Neural cell (in vitro differentiated cells): ENCODE data around the gene PYGB. TPM values are rescaled to one million over a fixed set of nuclear protein-coding genes. Genes with fewer than 3 reads are reported as not detected.
"Not testable (repeated sequence)": the region's sequence is repeated elsewhere in the genome, so short reads cannot be mapped to it uniquely, and the experiment has no call there.

Experiments
- H2AFZ ChIP-seq: fragments of 200-600, 300-800 bp; sonication (generic), shearing (Covaris generic); 2 replicates; pipeline ENCODE4 v1.6.0; 2014; ENCODE audit warnings: low read depth, mild to moderate bottlenecking, antibody characterized with exemption, low read length, moderate library complexity
- H3F3A ChIP-seq: fragments of 200-600 bp; shearing (Covaris generic); 2 replicates; pipeline ENCODE4 v1.6.1; 2016; ENCODE audit warnings: mild to moderate bottlenecking, moderate library complexity, mixed read lengths, antibody characterized with exemption, low read length; ENCODE audit not compliant: insufficient read depth, poor library complexity, severe bottlenecking
- H3K27ac ChIP-seq: fragments of 200-600, 300-800 bp; sonication (generic), shearing (Covaris generic); 2 replicates; pipeline ENCODE4 v1.5.1; 2014; ENCODE audit warnings: mild to moderate bottlenecking, low read length, moderate library complexity
- H3K27me3 ChIP-seq: fragments of 300-800, 200-600 bp; sonication (generic), shearing (Covaris generic); 2 replicates; pipeline ENCODE4 v1.6.0; 2014; ENCODE audit warnings: mild to moderate bottlenecking, low read depth, low read length, moderate library complexity; ENCODE audit not compliant: insufficient read depth
- H3K36me3 ChIP-seq: fragments of 300-800, 200-600 bp; sonication (generic), shearing (Covaris generic); 2 replicates; pipeline ENCODE4 v1.5.1; 2014; ENCODE audit warnings: mild to moderate bottlenecking, antibody characterized with exemption, low read length, moderate library complexity; ENCODE audit not compliant: insufficient read depth
- H3K4me2 ChIP-seq: fragments of 300-800, 200-600 bp; sonication (generic), shearing (Covaris generic); 2 replicates; pipeline ENCODE4 v1.6.0; 2014; ENCODE audit warnings: mild to moderate bottlenecking, low read length
- H3K4me3 ChIP-seq: fragments of 300-800, 200-600 bp; sonication (generic), shearing (Covaris generic); 2 replicates; pipeline ENCODE4 v1.5.1; 2014; ENCODE audit warnings: mild to moderate bottlenecking, low read length, moderate library complexity
- H3K79me2 ChIP-seq: fragments of 200-600 bp; shearing (Covaris generic); replicated peaks from 2 replicates; pipeline ENCODE4 v1.6.0; 2014; ENCODE audit warnings: mild to moderate bottlenecking, low read length, moderate library complexity; ENCODE audit not compliant: insufficient read depth
- H3K9ac ChIP-seq: fragments of 300-800, 200-600 bp; sonication (generic), shearing (Covaris generic); 2 replicates; pipeline ENCODE4 v1.6.1; 2016; ENCODE audit warnings: mild to moderate bottlenecking, low read length, mixed read lengths
- H3K9me2 ChIP-seq: fragments of 200-600 bp; shearing (Covaris generic); 2 replicates; pipeline ENCODE4 v1.6.1; 2016; ENCODE audit warnings: mild to moderate bottlenecking, low read length, mixed read lengths; ENCODE audit not compliant: insufficient read depth
- H3K9me3 ChIP-seq: fragments of 200-600, 300-800 bp; sonication (generic), shearing (Covaris generic); 2 replicates; pipeline ENCODE4 v1.6.1; 2016; ENCODE audit warnings: mild to moderate bottlenecking, mixed run types, low read length, moderate library complexity, mixed read lengths
- H4K20me1 ChIP-seq: fragments of 200-600 bp; shearing (Covaris generic); 2 replicates; pipeline ENCODE4 v1.6.1; 2016; ENCODE audit warnings: mild to moderate bottlenecking, mixed run types; ENCODE audit not compliant: insufficient read depth
- EP300 ChIP-seq: fragments of 450-650 bp; conservative IDR thresholded peaks from 2 replicates; pipeline ENCODE4 v1.6.1; 2014; ENCODE audit warnings: antibody characterized with exemption, mild to moderate bottlenecking, moderate library complexity; ENCODE audit not compliant: poor library complexity, severe bottlenecking
- EZH2 ChIP-seq: fragments of 200-600, 300-800 bp; shearing (Covaris generic), sonication (generic); IDR thresholded peaks from 2 replicates; pipeline ENCODE4 v1.6.1; 2014; ENCODE audit warnings: antibody characterized with exemption, low read length, borderline replicate concordance, mild to moderate bottlenecking; ENCODE audit not compliant: insufficient read depth, poor library complexity, severe bottlenecking
- MXI1 ChIP-seq: fragments of 450-650 bp; conservative IDR thresholded peaks from 2 replicates; pipeline ENCODE4 v1.6.1; 2014; ENCODE audit warnings: antibody characterized with exemption, mild to moderate bottlenecking; ENCODE audit not compliant: poor library complexity, severe bottlenecking
- POLR2AphosphoS5 ChIP-seq: IDR thresholded peaks from 2 replicates; pipeline ENCODE4 v1.6.1; 2012
- RAD21 ChIP-seq: fragments of 450-650 bp; conservative IDR thresholded peaks from 2 replicates; pipeline ENCODE4 v1.6.1; 2014; ENCODE audit warnings: antibody characterized with exemption, mild to moderate bottlenecking, moderate library complexity
- SMC3 ChIP-seq: fragments of 450-650 bp; conservative IDR thresholded peaks from 2 replicates; pipeline ENCODE4 v1.6.1; 2014; ENCODE audit warnings: antibody characterized with exemption, mild to moderate bottlenecking, moderate library complexity; ENCODE audit not compliant: poor library complexity
- TAF1 ChIP-seq: IDR thresholded peaks from 2 replicates; pipeline ENCODE4 v1.6.1; 2012; ENCODE audit warnings: low read depth
- polyA plus RNA-seq: library from polyadenylated mRNA; depleted of rRNA; stranded (reverse); fragments of >200 nt; gene quantifications from 2 replicates; pipeline ENCODE4 v1.2.3, GENCODE V29; 2014
- TF ChIP-seq, protein P1 (sequence below): fragments of 450-650 bp; IDR thresholded peaks from 2 replicates; pipeline ENCODE4 v1.5.1; 2014; ENCODE audit warnings: antibody characterized with exemption, mild to moderate bottlenecking, moderate library complexity; ENCODE audit not compliant: poor library complexity, severe bottlenecking
- TF ChIP-seq, protein P2 (sequence below): IDR thresholded peaks from 2 replicates; pipeline ENCODE4 v1.6.1; 2012; ENCODE audit warnings: borderline replicate concordance

The PYGB gene
- polyA plus RNA-seq, 1 donor from 2014 or later, result 70.5 TPM

DNA sequence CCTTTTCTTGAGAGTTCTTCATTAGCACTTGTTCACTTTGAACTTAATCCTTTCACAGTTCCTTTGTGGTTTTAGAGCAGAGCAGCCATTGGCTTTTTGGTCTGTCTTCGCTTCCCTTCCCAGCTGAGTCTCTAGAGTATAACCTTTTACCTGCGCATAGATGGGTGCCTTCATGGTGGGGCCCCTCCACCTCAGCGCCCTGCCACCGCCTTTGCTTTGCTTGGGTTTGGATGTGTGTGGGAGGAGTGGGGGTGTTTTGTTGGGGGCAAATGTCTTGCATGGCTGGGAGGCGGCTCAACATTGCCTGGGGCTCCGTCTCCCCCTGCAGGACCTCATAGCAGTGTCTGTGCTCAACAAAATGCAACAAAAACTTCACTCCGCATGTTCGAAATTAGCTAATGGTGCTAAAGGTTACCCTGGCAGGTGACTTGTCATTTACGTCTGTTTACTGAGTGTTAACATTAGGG lies 11.9 kb downstream of the PYGB start:
- Histone ChIP-seq H2AFZ (no peak overlapping the region), H3K4me3 (no peak overlapping the region), H3K4me2 (no peak overlapping the region), H3K79me2 (peaks cover 30% of the 10 kb centered on the region), H3F3A (no peaks in the 10 kb centered on the region), H3K9me3 (no peaks in the 10 kb centered on the region), H3K27ac (no peak overlapping the region), H3K9ac (no peak overlapping the region), H3K27me3 (no peaks in the 10 kb centered on the region), H3K36me3 (peaks cover 7% of the 10 kb centered on the region), H4K20me1 (no peaks in the 10 kb centered on the region), H3K9me2 (no peaks in the 10 kb centered on the region)
- TF ChIP-seq POLR2AphosphoS5 (no peak), RAD21 (no peak), MXI1 (no peak), EP300 (no peak), SMC3 (no peak), TAF1 (no peak), EZH2 (no peak)
- TF ChIP-seq, protein P1, sequence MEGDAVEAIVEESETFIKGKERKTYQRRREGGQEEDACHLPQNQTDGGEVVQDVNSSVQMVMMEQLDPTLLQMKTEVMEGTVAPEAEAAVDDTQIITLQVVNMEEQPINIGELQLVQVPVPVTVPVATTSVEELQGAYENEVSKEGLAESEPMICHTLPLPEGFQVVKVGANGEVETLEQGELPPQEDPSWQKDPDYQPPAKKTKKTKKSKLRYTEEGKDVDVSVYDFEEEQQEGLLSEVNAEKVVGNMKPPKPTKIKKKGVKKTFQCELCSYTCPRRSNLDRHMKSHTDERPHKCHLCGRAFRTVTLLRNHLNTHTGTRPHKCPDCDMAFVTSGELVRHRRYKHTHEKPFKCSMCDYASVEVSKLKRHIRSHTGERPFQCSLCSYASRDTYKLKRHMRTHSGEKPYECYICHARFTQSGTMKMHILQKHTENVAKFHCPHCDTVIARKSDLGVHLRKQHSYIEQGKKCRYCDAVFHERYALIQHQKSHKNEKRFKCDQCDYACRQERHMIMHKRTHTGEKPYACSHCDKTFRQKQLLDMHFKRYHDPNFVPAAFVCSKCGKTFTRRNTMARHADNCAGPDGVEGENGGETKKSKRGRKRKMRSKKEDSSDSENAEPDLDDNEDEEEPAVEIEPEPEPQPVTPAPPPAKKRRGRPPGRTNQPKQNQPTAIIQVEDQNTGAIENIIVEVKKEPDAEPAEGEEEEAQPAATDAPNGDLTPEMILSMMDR, result no peak
- TF ChIP-seq, protein P2, sequence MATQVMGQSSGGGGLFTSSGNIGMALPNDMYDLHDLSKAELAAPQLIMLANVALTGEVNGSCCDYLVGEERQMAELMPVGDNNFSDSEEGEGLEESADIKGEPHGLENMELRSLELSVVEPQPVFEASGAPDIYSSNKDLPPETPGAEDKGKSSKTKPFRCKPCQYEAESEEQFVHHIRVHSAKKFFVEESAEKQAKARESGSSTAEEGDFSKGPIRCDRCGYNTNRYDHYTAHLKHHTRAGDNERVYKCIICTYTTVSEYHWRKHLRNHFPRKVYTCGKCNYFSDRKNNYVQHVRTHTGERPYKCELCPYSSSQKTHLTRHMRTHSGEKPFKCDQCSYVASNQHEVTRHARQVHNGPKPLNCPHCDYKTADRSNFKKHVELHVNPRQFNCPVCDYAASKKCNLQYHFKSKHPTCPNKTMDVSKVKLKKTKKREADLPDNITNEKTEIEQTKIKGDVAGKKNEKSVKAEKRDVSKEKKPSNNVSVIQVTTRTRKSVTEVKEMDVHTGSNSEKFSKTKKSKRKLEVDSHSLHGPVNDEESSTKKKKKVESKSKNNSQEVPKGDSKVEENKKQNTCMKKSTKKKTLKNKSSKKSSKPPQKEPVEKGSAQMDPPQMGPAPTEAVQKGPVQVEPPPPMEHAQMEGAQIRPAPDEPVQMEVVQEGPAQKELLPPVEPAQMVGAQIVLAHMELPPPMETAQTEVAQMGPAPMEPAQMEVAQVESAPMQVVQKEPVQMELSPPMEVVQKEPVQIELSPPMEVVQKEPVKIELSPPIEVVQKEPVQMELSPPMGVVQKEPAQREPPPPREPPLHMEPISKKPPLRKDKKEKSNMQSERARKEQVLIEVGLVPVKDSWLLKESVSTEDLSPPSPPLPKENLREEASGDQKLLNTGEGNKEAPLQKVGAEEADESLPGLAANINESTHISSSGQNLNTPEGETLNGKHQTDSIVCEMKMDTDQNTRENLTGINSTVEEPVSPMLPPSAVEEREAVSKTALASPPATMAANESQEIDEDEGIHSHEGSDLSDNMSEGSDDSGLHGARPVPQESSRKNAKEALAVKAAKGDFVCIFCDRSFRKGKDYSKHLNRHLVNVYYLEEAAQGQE, result no peak

DNA sequence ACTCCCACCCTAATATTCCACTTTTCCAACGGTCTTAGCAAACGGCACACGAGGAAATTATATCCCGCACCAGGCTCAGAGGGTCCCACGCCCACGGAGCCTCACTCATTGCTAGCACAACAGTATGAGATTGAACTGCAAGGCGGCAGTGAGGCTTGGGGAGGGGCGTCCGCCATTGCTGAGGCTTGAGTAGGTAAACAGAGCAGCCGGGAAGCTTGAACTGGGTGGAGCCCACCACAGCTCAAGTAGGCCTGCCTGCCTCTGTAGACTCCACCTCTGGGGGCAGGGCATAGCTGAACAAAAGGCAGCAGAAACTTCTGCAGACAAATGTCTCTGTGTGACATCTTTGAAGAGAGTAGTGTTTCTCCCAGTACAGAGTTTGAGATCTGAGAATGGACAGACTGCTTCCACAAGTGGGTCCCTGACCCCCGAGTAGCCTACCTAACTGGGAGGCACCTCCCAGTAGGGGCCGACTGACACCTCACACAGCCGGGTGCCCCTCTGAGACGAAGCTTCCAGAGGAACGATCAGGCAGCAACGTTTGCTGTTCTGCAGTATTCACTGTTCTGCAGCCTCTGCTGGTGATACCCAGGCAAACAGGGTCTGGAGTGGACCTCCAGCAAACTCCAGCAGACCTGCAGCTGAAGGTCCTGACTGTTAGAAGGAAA lies 13.0 kb downstream of the PYGB start:
- not testable (repeated sequence) for H3K9ac ChIP-seq, H3K9me2 ChIP-seq, H3K27me3 ChIP-seq, H3K36me3 ChIP-seq, H4K20me1 ChIP-seq, H3K9me3 ChIP-seq, H3K27ac ChIP-seq, H3K4me2 ChIP-seq, H3F3A ChIP-seq, H3K4me3 ChIP-seq, H2AFZ ChIP-seq
- H3K79me2 ChIP-seq, result peaks cover 23% of the 10 kb centered on the region
